ACHN (cell line): Measurements from ENCODE around the gene BST1.
"Not testable (repeated sequence)": the region's sequence is repeated elsewhere in the genome, so short reads cannot be mapped to it uniquely, and the experiment has no call there.

Experiments
- DNase-seq: peaks from one replicate; pipeline ENCODE4 v3.0.0-alpha.2; 2015
- in situ Hi-C: cut with HindIII; loops from 2 replicates; pipeline ENCODE4 v1.10.0; 2017; ENCODE audit warnings: low sequenced_read_pairs, low pct_ligation_motif_present, low pct_unique_long_range_greater_than_20kb

BST1 gene

DNA sequence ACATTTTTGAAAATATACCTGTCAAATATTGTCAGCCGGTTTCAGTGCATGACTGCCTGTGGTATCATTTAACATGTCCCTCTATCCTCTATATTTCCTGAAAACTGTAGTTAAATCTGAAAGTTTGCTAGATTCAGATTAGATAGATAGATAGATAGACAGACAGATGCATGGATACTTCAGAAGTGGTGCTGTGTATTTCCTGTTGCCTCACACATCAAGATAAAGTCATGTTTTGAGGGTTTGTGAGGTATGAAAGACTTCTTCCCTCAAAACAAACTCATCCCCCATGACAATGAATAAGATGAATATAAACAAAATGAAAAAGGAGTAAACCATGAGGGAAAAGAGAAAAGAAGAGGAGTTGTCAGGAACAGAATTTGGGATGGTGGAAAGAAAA lies 6.0 kb upstream of the BST1 start:
- DNase-seq = no peak
- in situ Hi-C loops = no loop called here

- DNase-seq = no peak
- in situ Hi-C loops = no loop called here
These were observed 574 bp downstream of the BST1 start for GRCh38 chr4:15703439-15703838.

DNA sequence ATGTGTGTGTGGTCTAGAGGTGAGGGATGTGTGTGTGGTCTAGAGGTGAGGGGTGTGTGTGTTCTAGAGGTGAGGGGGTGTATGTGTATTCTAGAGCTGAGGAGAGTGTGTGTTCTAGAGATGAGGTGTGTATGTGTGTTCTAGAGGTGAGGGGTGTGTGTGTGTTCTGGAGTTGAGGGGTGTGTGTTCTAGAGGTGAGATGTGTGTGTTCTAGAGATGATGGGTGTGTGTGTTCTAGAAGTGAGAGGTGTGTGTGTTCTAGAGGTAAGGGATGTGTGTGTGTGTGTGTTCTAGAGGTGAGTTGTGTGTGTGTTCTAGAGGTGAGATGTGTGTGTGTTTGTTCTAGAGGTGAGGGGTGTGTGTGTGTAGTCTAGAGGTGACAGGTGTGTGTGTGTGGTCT lies 1.3 kb downstream of the BST1 start:
- no peak for DNase-seq
- in situ Hi-C loops = no loop called here

GRCh38 chr4:15706646-15707362 lies 3.9 kb downstream of the BST1 start:
- no peak for DNase-seq
- in situ Hi-C loops = no loop called here

- in situ Hi-C loops = no loop called here
- no peak for DNase-seq
These were observed 4.5 kb downstream of the BST1 start for GRCh38 chr4:15707363-15707715.

DNA sequence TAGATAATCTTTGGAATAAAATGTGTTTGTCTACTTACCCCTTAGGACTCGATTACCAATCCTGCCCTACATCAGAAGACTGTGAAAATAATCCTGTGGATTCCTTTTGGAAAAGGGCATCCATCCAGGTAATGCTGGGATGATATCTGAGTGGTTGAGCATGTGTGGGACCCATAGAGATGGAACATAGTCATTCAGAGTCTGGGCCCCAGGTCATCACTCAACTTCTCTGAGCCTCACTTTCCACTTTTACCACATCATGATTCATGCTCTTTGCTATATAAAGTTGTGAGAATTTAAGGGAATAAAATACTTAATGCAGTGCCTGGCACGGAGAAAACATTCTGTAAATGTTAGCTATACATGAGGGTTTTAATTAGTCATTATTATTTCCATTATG lies 8.9 kb downstream of the BST1 start:
- in situ Hi-C loops = no loop called here
- DNase-seq = no peak

GRCh38 chr4:15712214-15712613 lies 9.3 kb downstream of the BST1 start:
- DNase-seq = no peak
- in situ Hi-C loops = no loop called here

GRCh38 chr4:15714141-15714540 lies 11.3 kb downstream of the BST1 start:
- DNase-seq = peak; percentile 83
- in situ Hi-C loops = no loop called here

- DNase-seq = peak; percentile 72
- in situ Hi-C loops = no loop called here
These were observed 12.0 kb downstream of the BST1 start for GRCh38 chr4:15714646-15715435.

DNA sequence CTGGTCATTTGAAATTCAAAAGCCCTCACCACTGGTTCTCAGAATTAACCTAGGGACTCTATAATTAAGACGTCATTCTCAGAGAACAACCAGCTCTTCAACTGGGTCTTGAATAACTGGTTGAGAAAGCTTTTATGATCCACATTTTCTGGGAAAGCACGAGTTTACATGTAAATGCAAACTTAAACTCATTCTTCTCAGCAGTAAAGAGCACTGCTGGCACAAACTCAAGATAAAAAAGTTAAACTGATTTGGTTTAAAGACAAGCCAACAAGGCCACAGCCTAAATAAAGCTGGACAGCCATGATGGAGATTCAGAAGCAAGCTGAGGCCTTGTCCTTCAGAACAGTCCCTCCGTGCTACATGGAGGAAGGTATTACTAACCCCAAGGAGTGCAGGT lies 13.2 kb downstream of the BST1 start:
- in situ Hi-C loops = no loop called here
- no peak for DNase-seq

DNA sequence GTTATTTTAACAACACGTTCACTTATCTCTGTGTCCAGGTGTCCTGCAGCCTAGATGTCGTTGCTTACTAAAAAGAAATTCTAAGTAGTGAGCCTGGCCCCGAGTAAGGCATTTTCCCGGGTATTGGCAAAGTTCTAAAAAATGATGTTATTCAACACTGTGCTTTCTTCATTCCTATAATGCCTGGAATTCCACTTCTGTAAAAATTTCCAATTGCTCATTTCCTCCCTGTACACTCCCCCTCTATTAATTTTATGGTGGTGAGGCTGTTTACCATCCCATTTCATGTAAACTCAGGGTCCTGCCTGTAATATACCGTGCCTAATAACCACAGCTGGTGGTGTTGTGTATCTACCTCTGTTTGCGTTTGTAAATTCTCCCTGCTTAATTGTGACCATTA lies 14.2 kb downstream of the BST1 start:
- DNase-seq = peak; percentile 61
- in situ Hi-C loops = no loop called here

DNA sequence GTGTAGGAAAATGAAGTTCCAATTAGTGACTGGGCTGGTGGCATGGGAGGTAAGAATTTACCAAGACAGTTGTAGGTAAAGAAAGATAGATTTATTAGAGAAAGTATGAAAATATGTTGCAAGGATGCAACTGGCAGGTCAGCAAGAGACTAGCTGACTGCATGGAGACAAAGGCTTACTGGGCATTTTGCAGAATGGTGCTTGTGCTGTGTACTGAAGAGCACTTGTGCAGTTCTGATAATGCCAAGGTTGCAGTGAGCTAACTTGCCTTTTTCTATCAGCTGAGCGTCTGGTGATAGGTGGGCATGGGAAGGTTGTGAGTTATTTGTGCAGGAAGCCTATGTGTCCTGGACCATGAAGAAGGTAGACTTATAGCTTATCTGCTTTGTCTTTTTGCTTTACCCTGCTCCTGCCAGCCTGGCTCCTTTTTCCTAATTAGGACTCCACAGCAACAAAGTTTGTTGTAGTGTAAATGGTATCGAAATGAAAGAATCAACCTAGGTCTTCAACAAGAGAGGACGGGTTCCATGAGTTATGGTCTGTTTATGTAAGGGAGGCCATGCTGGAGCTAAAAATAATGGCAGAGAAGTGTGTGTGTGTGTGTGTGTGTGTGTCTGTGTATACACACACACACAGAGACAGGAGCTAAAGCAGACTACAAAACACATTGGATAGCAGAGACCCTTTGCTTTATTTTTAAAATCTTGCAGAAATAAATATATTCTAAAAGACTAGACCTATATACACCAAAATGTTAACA lies 15.0 kb downstream of the BST1 start:
- peak; percentile 19 for DNase-seq
- in situ Hi-C loops = no loop called here

- in situ Hi-C loops = no loop called here
- DNase-seq = no peak
These were observed 15.6 kb downstream of the BST1 start for GRCh38 chr4:15718465-15718864.

DNA sequence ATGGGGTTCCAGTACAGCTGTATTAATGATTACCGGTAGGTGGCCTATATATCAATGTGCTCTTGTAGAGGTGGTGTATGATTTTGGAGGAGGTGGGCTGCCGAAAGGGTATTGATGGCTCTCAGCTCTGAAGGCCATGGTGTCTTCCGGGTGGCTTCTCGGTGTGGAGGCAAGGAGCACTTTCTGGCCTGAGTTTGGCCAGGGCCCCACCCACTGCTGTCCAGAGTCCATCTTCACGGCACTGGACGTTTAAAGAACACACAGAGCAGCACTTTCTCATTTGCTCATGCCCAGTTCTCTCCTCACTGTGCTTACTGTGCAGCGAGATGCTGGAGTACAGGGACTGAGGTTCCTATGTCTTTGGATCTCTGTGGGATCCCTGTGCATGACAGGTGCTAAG lies 16.1 kb downstream of the BST1 start:
- DNase-seq = no peak
- in situ Hi-C loops = no loop called here

GRCh38 chr4:15719506-15719905 lies 16.6 kb downstream of the BST1 start:
- in situ Hi-C loops = no loop called here
- DNase-seq = no peak

GRCh38 chr4:15720851-15721250 lies 18.0 kb downstream of the BST1 start:
- in situ Hi-C loops = no loop called here
- DNase-seq = no peak

- in situ Hi-C loops = no loop called here
- no peak for DNase-seq
These were observed 22.7 kb downstream of the BST1 start for GRCh38 chr4:15725608-15726007.

DNA sequence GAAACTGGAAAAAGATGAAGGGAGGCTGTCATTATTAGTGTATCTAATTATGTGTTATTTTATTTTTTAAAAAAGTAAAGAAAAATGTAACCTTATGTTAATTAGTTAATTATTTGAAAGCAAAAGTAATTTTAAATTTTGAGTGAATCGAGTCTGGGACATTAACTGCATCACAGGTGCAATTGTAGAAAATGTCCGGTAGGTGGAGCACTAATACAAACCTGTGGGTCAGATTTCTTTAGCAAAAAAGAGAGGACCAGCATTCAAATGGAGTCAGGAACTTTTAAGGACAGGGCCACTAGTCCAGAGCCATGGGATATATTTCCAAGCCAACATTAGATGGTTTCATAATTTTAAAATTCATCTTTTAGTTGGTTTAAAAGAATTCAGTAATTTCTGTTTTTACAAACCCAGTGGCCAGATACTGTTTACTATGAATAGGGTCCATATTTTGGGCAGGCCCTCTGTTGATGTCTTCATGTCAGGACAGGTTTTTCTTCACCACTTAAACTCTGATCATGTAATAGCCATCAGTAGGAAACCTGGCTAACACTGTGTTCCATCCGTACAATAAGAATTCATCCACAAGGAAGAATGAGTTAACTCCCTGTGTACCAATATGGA lies 27.2 kb downstream of the BST1 start:
- in situ Hi-C loops = no loop called here
- peak; percentile 53 for DNase-seq

DNA sequence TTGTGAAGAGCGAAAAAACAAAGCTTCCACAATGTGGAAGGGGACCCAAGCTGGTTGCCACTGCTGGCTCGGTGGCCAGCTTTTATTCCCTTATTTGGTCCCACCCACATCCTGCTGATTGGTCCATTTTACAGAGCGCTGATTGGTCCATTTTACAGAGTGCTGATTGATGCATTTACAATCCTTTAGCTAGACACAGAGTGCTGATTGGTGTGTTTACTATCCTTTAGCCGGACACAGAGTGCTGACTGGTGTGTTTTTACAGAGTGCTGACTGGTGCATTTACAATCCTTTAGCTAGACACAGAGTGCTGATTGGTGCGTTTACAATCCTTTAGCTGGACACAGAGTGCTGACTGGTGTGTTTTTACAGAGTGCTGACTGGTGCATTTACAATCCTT lies 30.2 kb downstream of the BST1 start:
- in situ Hi-C loops, DNase-seq: not testable (repeated sequence)
